HCEC 1CT (cell line): ENCODE data around the gene EXOC6B.
A peak's percentile ranks its signal among the peaks of the same experiment; 100 is the strongest.

Experiments
- DNase-seq: peaks from one replicate; pipeline ENCODE4 v3.0.0-alpha.2; 2017

EXOC6B gene

DNA sequence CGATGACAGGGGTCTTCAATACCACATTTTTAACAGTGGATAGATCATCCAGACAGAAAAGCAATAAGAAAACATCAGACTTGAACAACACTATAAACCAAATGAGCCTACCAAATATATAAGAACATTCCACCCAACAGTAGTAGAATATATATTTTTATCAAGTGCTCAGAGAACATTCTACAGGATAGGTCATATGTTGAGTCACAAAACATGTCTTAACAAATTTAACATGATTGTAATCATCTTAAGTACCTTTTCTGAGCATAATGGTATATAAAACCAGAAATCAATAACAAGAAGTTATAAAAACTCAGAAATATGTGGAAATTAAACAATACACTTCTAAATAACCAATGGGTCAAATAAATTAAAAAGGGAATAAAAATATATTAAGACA is 484.2 kb downstream of the EXOC6B start:
- no peak for DNase-seq

DNA sequence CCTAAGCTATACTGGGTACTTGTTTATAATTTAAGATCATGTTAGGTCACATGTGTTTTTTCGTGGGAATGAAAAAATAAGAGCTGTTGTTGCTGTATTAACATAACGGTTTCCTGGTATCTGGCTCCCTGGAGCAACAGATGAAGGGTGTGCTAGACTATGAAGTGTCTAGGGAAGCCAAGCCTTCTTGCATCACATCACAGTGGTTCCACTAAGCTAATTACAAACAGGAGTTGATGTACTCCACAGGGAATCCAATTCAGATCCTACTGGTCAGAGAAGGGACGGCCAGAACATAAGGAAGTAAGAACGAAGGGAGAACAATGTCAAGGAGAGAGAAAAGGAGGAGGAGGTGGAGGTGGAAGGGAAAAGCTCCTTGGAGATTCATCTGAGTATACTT is 485.2 kb downstream of the EXOC6B start:
- DNase-seq: no peak

DNA sequence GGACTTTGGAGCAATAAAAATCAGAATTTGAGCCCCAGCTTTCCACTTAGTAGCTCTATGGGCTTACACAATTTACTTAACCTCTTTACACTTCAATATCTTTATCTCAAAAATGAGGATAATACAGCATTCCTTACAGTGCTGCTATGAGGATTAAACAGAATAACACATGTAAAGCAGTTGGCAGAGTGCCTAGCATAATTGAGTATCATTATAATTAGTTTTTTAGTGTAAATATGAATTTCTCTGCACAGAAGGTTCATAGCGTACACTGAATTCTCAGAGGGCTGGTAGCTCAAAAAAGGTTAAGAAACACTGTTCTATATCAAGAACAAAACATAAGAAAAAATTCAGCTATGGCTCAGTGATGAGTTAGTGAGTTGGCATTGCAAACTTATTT is 487.8 kb downstream of the EXOC6B start:
- no peak for DNase-seq

DNA sequence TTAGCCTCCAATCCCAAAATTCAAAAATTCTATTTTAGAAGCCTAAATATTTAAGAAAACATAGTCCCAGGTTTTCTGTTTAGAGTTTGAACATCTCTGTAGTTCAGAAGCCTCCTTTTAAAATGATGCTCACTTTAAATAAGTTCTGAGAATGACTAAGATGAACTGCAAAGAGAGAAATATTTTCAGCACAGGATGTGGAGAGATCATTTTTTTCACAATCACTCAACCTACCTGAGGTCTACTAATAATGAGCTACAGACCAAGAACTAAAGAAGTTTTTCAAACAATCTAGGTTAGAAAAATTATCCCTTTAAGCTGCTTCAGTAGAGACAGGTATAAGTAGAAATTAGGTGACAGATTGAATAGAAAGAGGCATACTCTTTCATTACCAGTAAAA is 493.1 kb downstream of the EXOC6B start:
- DNase-seq: no peak

DNA sequence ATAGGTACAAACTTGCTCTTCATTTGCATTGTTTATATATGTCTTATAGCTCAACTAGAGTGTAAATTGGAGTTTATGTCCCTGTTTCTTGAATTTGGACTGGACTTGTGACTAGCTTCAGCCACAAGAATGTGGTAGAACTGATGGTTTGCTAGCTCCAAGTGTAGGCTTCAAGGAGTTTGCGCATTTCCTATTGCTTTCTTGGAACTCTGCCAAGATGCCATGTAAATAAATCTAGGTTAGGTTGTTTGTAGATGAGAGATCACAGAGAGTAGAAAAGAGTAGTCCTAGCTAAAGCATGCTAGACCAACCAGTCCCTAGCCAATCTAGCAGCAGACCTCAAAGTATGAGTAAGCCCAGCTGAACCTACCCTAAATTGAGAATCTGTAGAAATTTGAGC is 495.2 kb downstream of the EXOC6B start:
- DNase-seq: no peak

DNA sequence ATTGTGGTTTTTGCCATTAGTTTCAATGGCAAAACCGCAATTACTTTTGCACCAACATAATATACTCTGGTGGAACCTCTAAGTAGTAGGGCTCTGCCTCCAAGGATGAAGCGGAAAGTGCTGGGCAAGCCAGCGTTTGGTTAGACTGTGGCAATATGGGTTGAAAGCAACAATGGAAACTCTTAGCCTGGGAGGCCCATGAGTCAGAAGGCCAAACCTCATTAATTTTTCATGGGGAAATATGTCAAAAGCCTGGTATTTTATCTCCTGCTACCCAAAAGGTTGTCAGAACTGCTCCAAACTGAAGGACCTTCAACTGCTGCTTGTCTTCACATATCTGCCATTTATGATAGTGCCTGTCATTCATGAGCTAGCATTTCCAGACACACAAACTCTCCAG is 499.1 kb downstream of the EXOC6B start:
- DNase-seq: peak; percentile 7

DNA sequence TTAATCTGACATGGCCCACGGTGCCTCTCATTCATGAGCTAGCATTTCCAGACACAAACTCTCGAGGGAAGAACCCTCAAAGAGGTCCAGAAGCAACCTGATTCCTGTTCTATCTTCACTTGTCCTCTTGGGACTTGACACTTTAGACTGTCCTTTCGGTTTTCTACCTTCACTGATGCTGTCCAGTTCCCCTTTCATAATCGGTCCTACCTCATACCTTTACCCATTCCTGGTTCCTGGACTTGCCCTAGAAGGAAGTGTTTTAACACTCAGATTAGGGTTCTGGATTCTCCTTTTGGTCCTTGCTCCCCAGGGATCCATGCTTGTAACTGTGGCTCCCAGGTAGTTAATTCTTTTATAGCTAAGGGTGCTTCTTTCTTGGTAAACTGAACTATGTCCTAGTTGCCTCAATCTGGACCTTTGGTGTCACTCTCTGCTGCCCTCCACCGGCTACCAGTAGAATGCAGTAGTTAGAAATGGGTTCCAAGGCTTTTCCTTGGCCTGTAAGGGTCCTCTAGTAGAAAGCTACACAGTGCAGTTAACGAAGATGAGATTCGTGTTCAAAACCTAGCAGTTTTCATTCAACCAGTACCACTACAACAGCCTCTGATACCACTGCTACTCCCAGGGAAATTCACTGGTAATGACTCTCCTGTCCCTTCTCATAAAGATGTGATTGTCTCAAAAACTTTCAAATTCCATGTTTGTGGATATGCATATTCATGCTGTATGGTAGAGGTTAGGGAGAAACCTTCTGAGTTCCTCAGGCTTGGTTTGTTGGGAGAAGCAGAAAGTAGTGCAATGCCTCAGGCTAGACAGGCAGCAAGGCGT is 500.0 kb downstream of the EXOC6B start:
- DNase-seq: peak; percentile 26

DNA sequence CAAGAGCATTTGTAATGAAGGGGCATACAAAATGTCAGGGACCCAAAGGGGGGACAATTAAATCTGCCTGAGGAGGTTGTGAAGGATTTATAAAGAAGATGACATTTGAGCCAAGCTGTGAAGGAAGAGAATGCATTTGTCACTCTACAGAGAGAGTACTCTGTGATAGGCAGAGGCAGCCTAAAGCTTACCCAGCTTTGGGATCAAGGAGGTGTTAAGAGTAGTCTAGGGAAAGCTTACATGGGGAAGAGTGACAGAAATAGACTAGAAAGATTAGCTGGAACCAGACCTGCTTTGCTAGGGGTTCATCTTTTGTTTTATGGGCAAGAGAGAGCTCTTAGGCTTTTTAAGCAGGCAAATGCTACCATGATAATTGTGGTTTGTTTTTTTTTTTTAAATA is 509.1 kb downstream of the EXOC6B start:
- no peak for DNase-seq

DNA sequence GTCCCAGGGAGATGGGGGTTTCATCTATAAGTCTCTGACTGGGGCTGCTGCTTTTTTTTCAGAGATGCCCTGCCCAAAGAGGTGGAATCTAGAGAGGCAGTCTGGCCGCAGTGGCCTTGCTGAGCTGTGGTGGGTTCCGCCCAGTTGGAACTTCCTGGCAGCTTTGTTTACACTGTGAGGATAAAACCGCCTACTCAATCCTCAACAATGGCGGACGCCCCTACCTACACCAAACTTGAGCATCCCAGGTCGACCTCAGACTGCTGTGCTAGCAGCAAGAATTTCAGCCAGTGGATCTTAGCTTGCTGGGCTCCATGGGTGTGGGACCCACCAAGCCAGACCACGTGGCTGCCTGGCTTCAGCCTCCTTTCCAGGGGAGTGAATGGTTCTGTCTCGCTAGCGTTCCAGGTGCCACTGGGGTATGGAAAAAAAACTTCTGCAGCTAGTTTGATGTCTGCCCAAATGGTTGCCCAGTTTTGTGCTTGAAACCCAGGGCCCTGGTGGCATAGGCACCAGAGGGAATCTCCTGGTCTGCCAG is 525.6 kb downstream of the EXOC6B start:
- no peak for DNase-seq

DNA sequence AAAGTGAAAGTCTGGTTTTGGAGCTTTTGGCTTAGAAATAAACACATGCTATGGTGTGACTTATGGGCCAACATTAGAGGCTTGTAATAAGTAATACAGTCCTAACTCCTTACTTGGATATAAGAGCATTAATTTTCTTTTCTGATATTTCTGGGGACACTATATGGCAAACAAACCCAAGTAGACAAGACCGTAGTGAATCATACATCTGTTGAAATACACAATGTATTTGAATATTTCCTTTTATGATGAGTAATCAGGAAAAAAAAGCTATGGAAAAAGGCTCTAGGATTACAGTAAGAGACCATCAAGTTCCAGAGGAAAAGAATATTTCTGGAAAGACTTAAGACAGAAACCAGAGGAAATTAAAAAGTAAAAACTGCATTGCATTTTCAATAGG is 532.2 kb downstream of the EXOC6B start:
- peak; percentile 77 for DNase-seq

DNA sequence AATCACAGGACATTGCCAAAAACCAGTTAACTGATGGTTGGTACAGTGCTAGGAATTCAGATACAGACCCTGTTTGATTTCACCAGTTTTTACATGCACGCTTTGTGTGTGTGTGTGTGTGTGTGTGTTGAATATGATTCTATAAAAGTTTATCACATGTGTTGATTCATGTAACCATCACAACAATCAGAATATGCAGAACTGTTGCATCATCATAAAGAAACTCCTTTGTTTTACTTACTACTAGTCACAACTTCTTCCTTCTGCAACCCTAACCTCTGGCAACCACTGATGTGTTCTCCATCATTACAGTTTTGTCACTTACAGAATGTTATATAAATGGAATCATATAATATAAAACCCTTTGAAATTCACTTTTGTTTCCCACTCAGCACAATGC is 533.4 kb downstream of the EXOC6B start:
- DNase-seq: no peak

DNA sequence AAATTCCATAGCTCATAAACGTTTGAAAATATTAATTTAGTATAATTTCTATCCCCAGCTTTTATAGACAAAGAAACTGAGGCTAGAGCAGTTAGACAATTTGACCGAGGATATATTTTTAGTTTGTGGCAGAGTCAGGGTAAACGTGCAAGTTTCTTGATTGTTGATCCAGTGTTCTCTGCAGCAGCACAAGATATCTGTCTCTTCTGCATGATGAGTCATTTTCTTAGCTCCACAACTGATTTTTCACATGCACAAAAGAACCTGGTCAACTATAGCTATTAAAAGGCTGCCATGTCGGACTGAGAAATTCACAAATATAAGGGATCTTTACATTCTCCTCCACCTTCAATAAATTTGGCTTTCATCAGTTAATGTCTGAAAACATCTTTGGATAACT is 534.8 kb downstream of the EXOC6B start:
- DNase-seq: no peak

DNA sequence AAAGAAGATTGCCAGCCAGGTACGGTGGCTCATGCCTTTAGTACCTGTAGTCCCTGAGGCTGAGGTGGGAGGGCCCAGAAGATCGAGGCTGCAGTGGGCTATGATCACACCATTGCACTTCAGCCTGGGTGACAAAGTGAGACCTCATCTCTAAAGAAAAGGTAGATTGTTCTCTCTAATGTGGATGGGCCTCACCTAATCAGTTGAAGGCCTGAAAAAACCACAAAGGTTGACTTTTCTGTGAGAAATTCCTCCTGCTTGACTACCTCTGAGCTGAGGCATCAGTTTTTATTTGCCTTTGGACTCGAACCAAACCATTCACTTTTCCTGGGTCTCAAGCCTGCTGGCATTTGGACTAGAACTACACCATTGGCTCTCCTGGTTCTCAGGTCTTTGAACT is 536.1 kb downstream of the EXOC6B start:
- DNase-seq: no peak

DNA sequence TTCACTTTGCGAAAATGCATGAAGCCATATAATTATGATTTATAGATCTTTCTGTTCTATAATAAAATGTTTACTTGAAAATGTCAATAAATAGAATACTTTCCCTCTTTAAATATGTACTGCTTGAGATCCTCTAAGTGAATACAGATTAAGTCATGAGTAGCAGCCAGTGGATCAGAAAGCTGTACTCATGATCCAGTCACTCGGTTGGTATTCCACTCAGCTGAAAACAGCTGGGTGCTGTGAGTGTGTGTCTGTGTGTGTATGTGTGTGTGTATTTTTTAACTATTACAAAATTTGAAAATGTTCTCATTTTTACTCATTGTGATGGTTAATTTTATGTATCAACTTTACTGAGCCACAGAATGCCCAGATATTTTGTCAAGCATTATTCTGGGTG is 536.5 kb downstream of the EXOC6B start:
- peak; percentile 80 for DNase-seq

DNA sequence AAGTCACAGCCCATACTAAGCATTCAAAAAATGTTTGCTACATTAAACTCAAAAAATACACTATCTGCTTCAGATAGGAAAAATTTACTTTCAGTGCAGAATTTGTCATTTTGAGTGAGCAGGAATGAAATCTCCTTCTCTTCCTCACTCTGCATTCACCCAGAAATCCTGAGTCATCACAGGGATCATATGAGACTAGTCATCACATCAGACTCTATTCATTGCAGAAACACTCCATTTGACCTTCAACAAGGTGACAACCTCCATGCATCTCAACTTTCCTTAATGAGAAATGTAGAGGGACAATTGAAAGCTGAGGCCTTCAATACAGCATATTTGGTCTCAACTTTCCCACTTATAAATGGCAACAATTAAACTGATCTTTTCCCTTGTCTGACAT is 547.8 kb downstream of the EXOC6B start:
- DNase-seq: peak; percentile 78

DNA sequence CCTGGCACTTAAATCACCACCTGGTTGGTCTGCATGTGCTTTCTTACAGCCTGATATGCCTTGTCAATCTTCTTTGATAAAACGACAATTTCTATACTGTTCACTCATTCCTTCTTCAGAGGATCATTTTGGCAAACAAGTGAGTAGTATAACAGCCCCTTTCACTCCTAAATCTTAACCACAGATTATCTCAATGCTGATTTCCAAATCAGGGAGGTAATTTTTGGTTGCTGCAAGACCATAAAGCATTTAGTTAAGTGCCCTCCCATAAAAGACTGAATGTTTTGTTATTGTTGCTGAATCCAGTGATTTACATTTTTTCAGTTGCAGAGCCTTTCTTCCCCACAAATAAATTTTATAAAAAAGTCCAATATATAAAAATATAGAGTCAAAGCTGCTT is 549.0 kb downstream of the EXOC6B start:
- no peak for DNase-seq

DNA sequence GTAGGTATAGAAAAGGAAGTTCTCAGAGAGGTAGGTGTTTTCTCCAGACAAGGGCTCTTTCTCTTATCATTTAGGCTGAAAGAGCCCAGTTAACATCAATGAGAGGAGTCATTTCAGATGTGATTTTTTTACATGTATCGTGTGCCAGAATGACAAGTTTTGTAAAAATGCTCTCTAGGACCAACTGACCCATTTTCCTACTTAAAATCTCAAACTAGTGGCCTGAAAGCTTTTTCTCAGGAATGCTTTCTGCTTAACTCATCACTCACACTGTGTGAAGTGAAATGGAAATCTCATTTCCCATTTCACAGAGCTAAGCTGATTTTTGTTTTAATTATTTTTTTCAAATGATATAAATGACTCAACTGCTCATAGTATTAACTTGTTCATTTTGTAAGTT is 549.5 kb downstream of the EXOC6B start:
- DNase-seq: no peak

DNA sequence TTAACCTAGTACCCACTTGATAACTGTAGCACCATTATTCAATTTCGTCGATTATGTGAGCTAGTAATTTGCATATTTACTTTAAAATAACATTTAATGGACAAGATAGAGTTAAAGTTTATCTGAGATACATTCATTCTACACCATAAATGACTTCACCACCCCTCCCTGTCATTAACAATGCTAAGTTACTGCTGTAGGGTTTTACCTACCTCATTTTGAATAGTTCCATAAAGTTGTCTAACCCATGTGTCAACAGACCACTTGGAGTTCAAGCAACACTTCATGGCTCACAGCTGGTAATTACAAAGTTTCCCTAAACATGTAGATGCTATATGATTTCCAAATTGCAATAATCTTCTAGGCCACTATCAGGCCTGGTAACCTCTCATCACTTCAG is 550.7 kb downstream of the EXOC6B start:
- DNase-seq: no peak

DNA sequence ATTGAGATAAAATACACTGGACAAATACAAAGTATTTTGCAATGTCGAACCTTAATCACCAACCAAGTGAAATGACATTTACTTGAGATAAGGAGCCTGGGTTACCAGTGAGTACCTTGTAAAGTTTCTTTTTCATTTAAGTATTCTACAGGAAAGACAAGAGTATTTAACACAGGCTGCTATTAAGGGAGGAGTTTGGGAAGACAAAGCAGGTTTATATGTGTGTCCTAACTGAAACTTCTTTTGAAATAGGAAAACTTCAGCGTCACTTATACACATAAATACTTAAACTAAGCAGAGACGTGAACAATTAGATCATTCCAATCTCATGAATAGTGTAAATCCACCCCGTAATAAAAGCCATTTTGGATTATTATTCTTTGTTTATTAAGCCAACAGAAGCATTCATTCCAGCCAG is 551.4 kb downstream of the EXOC6B start:
- DNase-seq: no peak

DNA sequence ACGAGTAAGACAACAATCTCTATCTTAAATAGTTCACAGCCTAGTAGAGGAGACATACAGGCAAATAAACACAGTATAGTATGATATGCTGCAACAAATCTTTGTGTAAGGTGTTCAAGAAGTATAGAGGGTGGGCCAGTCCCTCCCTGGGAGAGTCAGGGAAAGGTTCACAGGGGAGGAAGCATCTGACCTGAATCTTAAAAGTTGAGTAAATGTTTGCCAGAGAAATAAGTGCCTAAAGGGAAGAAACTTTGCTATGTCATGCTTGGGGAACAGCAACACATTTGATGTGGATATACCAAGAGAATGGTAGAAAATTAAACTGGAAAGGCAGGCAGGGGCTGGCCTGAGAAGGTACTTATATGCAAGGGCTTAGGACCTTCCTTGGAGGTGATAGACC is 552.4 kb downstream of the EXOC6B start:
- no peak for DNase-seq

DNA sequence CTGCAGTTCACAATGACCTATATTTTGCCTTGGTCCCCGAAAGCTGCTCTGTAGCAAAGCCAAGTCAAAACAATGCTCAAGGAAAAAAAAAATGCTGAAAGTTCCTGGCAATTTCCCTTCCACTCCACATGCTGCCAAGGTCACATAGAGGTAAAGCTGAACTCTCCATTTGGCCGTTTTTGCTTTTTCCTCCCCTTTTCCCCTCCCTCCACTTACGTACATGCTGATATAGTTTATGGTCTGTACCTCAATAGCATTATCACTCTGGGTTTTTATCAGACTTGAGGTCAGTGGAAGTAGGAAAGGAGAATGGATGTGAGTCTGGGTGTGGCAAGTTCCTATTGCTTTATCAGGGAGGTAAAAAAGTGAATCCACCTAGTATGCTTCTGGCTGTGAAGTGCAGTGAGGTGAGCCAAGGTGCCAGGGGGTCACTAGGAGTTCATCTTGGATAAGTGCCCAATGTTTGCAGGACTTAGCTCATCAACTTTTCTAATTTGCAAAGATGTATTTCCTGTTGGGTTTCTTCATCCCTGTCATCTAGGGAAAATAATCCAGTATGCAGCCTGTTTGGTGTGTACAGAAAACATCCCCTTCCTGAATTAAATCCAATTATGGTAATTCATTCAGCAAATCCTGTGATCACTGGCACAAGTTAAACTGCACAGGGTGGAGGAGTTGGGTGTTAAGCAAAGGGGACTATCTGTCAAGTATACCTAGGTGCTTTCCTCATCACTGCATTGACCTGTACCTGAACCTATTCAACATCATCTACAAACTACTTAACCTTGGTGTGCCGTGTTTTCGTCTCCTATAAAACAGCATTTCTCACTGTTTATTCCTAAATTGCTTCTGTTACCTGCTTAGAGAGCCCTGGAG is 553.8 kb downstream of the EXOC6B start:
- DNase-seq: no peak

DNA sequence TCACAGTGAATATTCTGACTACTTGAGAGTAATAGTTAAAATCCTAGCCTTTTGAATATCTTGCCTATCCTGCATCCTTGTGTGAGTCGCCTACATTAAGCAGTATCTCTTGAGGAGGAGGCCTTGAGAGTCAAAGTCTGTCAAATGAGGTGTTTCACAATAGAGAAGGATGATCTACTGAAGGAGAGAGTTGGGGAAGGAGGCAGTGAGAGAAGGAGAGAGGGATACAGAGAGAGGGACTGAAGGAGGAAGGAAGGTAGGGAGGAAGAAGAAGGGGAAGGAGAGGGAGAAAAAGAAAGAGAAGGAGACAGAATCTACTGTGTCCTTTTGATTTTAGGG is 554.6 kb downstream of the EXOC6B start:
- DNase-seq: no peak

DNA sequence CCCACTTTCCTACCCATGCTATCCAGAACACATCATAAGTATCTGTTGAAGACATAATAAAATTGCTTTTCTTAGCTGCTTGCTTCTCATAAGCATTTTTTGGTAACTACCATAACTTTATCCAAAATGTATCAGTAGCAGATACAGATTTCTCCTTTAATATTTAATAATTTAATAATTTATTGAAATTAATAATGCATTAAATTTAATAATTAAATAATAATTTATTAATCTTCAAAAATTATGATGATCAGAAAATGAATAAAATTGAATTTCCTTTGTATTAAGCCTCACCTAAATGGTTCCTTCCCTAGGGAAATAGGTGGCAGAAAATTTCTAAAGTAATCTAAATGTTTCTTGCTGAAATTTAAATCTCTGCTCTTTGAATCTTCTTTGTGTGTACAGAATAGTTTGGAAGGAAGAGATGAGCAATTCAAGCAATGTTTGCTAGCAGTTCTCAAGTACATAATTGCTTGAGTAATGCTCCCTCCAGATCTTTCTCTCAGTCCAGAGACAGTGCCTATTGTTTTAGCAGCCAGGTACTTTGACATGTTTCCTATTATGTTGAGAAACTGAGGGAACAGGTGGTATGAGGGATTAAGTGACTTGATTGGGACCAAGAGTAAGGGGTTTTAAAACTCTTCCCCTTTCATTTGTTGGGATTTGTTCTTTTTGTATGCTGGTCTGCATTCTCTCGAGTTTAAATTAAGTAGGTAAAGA is 555.1 kb downstream of the EXOC6B start:
- DNase-seq: no peak

DNA sequence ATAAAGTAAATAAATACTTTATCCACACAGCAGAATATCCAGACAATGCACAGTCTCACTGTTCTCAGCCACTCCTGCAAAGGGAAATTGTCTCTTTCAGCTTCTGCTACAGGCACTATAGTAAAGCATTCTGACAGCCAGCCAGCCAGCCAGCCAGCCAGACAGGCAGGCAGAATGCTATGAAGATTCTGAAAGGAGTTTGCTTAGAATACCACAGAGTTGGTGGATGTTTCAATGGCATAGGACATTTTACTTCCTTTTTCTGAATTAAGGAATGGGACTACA is 562.1 kb downstream of the EXOC6B start:
- DNase-seq: no peak
